Hepatocyte (in vitro differentiated cells): ENCODE results near the gene ARFRP1.

Experiments
- EZH2 ChIP-seq: fragments of 200-600 bp; sonication (generic); IDR thresholded peaks from 2 replicates; pipeline ENCODE4 v1.6.1; 2016; ENCODE audit warnings: antibody characterized with exemption, mild to moderate bottlenecking, borderline replicate concordance
- TF ChIP-seq, protein P1 (sequence below): fragments of 200-600 bp; sonication (generic); IDR thresholded peaks from 2 replicates; pipeline ENCODE4 v1.5.1; 2016; ENCODE audit warnings: antibody characterized with exemption, mild to moderate bottlenecking; ENCODE audit not compliant: poor library complexity

DNA sequence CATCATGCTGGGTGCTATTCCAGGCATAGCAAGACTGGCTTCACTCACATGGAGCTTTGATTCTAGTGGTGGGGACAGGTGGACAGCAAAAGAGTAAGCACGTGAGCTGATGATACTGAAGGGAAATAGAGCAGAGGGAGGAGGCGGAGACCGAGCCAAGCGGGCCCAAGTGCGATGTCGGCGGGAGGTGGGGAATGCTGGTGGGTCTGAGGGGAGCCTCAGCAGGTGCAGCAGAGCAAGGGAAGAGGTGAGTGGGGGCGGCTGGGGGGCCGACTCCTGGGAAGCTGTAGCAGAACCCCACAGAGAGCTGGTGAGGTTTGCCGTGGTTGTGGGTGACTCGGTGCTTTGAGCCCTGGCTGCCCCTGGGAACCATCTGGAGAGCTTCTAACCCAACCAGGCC, 39.4 kb downstream of the ARFRP1 start:
- no peak for TF ChIP-seq EZH2
- TF ChIP-seq, protein P1, sequence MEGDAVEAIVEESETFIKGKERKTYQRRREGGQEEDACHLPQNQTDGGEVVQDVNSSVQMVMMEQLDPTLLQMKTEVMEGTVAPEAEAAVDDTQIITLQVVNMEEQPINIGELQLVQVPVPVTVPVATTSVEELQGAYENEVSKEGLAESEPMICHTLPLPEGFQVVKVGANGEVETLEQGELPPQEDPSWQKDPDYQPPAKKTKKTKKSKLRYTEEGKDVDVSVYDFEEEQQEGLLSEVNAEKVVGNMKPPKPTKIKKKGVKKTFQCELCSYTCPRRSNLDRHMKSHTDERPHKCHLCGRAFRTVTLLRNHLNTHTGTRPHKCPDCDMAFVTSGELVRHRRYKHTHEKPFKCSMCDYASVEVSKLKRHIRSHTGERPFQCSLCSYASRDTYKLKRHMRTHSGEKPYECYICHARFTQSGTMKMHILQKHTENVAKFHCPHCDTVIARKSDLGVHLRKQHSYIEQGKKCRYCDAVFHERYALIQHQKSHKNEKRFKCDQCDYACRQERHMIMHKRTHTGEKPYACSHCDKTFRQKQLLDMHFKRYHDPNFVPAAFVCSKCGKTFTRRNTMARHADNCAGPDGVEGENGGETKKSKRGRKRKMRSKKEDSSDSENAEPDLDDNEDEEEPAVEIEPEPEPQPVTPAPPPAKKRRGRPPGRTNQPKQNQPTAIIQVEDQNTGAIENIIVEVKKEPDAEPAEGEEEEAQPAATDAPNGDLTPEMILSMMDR: no peak
